Epithelial cell of esophagus (primary cell): ENCODE measurements around the gene CLDN7.
A peak's percentile ranks its signal among the peaks of the same experiment; 100 is the strongest.

ENCODE experiments used
- DNase-seq: peaks from one replicate; pipeline ENCODE4 v3.0.0; 2010; ENCODE audit warnings: low read depth
- H3K4me3 ChIP-seq: 2 replicates; pipeline ENCODE4 v1.5.1; 2011; ENCODE audit warnings: mild to moderate bottlenecking, low read length, control low read depth
- CTCF ChIP-seq: IDR thresholded peaks from 2 replicates; pipeline ENCODE4 v1.5.1; 2011; ENCODE audit warnings: low read depth, mild to moderate bottlenecking, low read length, control low read depth, inconsistent platforms; ENCODE audit not compliant: insufficient read depth; ENCODE audit errors: missing control alignments

Gene CLDN7

GRCh38 chr17:7254511-7254910, 7.8 kb downstream of the CLDN7 start:
- no peak for TF ChIP-seq CTCF
- no peak overlapping the region for H3K4me3 ChIP-seq
- DNase-seq: no peak

GRCh38 chr17:7253082-7253481, 9.2 kb downstream of the CLDN7 start:
- TF ChIP-seq CTCF: no peak
- DNase-seq: no peak
- H3K4me3 ChIP-seq: peak overlapping the region; percentile 77

GRCh38 chr17:7252176-7253043, 9.9 kb downstream of the CLDN7 start, which contains the start of gene ELP5:
Gene ELP5, plus strand, starts transcription at chr17:7252215. Its CDS starts 336 bp downstream, at chr17:7252551.
- TF ChIP-seq CTCF: no peak
- peak within 1 kb of the TSS; percentile 77 for H3K4me3 ChIP-seq
- DNase-seq: peak; percentile 93

GRCh38 chr17:7251661-7252175, 10.6 kb downstream of the CLDN7 start, which contains the start of gene CTDNEP1:
Gene CTDNEP1, minus strand, starts transcription at chr17:7251734. Its CDS starts 438 bp downstream, at chr17:7251296.
- no peak for TF ChIP-seq CTCF
- peak within 1 kb of the TSS; percentile 77 for H3K4me3 ChIP-seq
- peak; percentile 99 for DNase-seq

GRCh38 chr17:7250695-7251627, 11.3 kb downstream of the CLDN7 start:
- peak; percentile 32 for DNase-seq
- TF ChIP-seq CTCF: no peak
- H3K4me3 ChIP-seq: peak overlapping the region; percentile 77

GRCh38 chr17:7249830-7250229, 12.4 kb downstream of the CLDN7 start:
- DNase-seq: no peak
- H3K4me3 ChIP-seq: peak overlapping the region; percentile 77
- TF ChIP-seq CTCF: no peak
